NCI-H2196 treated with DMSO at 0.1 percent for 48 hours (cell line): ENCODE data around the gene GABPA.

Source experiments
- DNase-seq: peaks from one replicate; lab custom pipeline; 2025; ENCODE audit not compliant: unreplicated experiment; lab: John Stamatoyannopoulos, UW

Gene GABPA

GRCh38 chr21:25807191-25807590 lies 72.4 kb downstream of the GABPA start:
- no peak for DNase-seq

DNA sequence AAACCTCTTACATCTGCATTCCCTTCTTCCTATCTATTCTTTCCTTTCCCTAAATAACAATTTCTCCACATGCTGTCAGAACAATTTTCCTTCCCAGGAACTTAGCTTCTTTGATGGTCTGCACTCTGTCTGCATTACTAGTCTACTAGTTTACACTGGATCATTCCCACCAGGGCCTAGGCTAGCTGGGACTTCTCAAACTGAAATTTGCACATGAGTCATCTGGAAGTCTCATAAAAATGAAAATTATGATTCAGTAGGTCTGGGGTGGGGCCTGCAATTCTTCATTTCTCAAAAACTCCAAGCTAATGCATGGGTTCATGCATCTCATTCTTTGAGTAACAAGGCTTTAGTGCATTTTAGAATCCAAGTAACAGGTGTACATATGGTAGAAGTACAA lies 74.2 kb downstream of the GABPA start:
- no peak for DNase-seq

DNA sequence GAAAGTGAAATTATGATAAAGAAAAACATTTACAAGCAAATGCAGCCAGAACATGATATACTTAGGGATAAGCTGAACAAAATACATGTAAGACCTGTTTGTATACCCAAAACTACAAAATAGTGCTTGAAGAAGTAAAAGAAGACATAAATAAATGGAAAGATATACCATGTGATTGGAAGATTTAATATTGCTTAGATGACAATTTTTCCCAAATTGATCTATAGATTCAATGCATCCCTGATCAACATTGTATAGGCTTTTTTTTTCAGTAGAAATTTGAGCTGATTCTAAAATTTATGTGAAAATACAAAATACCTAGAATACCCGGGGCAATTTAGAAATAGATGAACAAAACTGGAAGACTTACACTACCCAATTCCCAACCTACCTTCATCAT lies 76.4 kb downstream of the GABPA start:
- no peak for DNase-seq

DNA sequence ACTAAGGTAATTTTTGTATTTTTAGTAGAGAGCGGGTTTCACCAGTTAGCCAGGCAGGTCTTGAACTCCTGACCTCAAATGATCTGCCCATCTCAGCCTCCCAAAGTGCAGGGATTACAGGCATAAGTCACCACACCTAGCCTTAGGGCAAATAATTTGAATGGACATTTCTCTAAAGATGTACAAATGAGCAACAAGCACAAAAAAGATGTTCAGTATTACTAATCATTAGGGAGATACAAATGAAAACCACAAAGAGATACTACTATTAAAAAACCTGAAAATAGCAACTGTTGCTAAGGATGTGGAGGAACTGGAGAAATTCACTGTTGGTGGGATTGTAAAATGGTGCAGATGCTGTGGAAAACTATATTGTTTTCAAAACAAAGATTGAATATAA lies 79.1 kb downstream of the GABPA start:
- DNase-seq = no peak

- no peak for DNase-seq
Measured at GRCh38 chr21:25818121-25818520, 83.3 kb downstream of the GABPA start.

DNA sequence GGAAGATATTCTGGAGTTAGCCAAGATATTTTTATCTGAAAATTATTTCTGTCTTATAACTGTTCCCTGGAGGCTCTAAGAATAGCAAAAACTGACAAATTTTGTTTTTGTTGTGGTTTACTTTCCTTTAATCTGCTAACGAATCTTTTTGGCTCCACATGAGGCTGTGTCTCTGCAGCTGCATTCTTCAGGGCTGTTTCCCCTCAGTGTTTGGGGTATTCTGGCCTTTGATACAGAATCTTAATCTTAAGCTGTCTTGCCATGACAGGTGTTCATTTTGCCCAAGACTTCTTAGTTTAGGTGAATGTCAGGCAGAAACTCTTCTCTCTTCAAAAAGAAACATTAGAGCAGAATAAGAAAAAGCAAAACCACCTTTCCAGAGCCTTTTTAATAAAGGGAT lies 83.8 kb downstream of the GABPA start:
- DNase-seq = no peak
